Measurements from ENCODE around the gene VSIR. TPM values are rescaled to one million over a fixed set of nuclear protein-coding genes. Genes with fewer than 3 reads are reported as not detected.

Gene VSIR
- total RNA-seq, 1 experiment from 2014 or later, result 57.7 TPM

DNA sequence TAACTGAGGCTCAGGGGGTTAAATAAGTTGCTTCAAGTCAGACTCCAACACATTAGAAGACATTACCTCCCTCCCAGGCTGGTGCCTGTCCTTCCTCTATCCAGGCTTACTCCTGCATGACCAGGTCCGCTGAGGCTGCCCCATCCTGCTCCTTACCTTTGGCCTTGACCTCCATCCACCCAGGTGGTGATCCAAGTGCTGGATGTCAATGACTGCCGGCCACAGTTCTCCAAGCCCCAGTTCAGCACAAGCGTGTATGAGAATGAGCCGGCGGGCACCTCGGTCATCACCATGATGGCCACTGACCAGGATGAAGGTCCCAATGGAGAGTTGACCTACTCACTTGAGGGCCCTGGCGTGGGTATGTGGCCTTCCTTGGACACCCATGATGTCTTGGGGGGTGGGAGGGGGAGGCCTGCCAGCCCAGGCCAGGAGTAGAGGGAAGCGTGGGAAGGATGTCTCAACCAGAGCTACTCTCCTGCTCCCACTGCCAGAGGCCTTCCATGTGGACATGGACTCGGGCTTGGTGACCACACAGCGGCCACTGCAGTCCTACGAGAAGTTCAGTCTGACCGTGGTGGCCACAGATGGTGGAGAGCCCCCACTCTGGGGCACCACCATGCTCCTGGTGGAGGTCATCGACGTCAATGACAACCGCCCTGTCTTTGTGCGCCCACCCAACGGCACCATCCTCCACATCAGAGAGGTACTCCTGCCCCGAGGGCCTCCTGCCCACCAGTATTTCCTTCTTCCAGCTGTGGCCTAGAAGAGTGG is 29.6 kb upstream of the VSIR start:
- no peaks in the 10 kb centered on the region for H3K36me3 ChIP-seq (ENCODE audit: low read depth)

DNA sequence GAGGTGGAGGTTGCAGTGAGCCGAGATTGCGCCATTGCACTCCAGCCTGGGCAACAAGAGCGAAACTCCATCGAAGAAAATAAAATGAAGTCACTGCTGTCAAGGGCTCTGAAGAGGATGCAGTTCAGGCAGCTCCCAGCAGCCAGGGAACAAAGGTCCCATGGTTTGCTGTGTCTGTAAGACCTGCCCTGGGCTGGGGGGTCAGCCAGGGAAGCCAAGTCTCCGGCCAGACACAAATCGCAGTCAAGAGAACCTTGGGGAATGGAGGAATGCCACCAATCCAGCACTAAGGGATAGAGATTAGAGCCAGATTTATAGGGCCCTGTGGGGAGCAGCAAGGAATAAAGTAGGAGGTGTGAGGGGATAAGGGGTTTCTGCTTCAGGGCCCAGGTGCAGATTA is 28.9 kb upstream of the VSIR start:
- H3K9me3 ChIP-seq (ENCODE audit: insufficient read depth, low read depth), result no peaks in the 10 kb centered on the region
- H3K27me3 ChIP-seq (ENCODE audit: insufficient read depth, low read depth), result peaks cover 10% of the 10 kb centered on the region; the same call in 1 of the 2 replicates
- no peaks in the 10 kb centered on the region for H4K20me1 ChIP-seq (ENCODE audit: insufficient read depth)
- H2AFZ ChIP-seq, result no peak overlapping the region
- no peaks in the 10 kb centered on the region for H3K4me1 ChIP-seq (replicated peaks; ENCODE audit: insufficient read depth)
- no peak overlapping the region for H3K4me3 ChIP-seq
- H3K27ac ChIP-seq, result no peak overlapping the region
- no peaks in the 10 kb centered on the region for H3K79me2 ChIP-seq (ENCODE audit: low read depth)
- TF ChIP-seq, protein P1, sequence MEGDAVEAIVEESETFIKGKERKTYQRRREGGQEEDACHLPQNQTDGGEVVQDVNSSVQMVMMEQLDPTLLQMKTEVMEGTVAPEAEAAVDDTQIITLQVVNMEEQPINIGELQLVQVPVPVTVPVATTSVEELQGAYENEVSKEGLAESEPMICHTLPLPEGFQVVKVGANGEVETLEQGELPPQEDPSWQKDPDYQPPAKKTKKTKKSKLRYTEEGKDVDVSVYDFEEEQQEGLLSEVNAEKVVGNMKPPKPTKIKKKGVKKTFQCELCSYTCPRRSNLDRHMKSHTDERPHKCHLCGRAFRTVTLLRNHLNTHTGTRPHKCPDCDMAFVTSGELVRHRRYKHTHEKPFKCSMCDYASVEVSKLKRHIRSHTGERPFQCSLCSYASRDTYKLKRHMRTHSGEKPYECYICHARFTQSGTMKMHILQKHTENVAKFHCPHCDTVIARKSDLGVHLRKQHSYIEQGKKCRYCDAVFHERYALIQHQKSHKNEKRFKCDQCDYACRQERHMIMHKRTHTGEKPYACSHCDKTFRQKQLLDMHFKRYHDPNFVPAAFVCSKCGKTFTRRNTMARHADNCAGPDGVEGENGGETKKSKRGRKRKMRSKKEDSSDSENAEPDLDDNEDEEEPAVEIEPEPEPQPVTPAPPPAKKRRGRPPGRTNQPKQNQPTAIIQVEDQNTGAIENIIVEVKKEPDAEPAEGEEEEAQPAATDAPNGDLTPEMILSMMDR (conservative IDR thresholded peaks at IDR 0.05), result no peak
- no peak for TF ChIP-seq EZH2 (IDR thresholded peaks at IDR 0.05; ENCODE audit: low read depth)
- no peaks in the 10 kb centered on the region for H3F3A ChIP-seq (ENCODE audit: insufficient read depth, low read depth)
- no peaks in the 10 kb centered on the region for H3K9me2 ChIP-seq (ENCODE audit: insufficient read depth)
- no TSS peak for BruUV-seq (replicated peaks)
- CTCF ChIA-PET, result no interaction called here
- H3K36me3 ChIP-seq (ENCODE audit: low read depth), result no peaks in the 10 kb centered on the region
- POLR2A ChIA-PET (ENCODE audit: unreplicated experiment), result no interaction called here
- no peak for DNase-seq
- intact Hi-C loops (cut with micrococcal nuclease; ENCODE audit: unreplicated experiment), result no loop called here
- H3K4me2 ChIP-seq, result no peak overlapping the region

More for the DNA sequence above, 29.6 kb upstream of the VSIR start:
- intact Hi-C loops (cut with micrococcal nuclease; ENCODE audit: unreplicated experiment), result no loop called here
- H2AFZ ChIP-seq, result no peak overlapping the region
- peaks cover 9% of the 10 kb centered on the region; the same call in 1 of the 2 replicates for H3K27me3 ChIP-seq (ENCODE audit: insufficient read depth, low read depth)
- H3K79me2 ChIP-seq (ENCODE audit: low read depth), result no peaks in the 10 kb centered on the region
- H3K9me2 ChIP-seq (ENCODE audit: insufficient read depth), result no peaks in the 10 kb centered on the region
- ChIA-PET CTCF (no interaction called here), POLR2A (ENCODE audit: unreplicated experiment) (interaction anchor here (0.7 kb wide), 1 partner anchor 268 kb away, joined by 16 read pairs; no protein-coding TSS in a partner anchor)
- no peaks in the 10 kb centered on the region for H3K4me1 ChIP-seq (replicated peaks; ENCODE audit: insufficient read depth)
- no TSS peak for BruUV-seq (replicated peaks)
- no peak overlapping the region for H3K4me3 ChIP-seq
- no peaks in the 10 kb centered on the region for H3F3A ChIP-seq (ENCODE audit: insufficient read depth, low read depth)
- H3K27ac ChIP-seq, result no peak overlapping the region
- H4K20me1 ChIP-seq (ENCODE audit: insufficient read depth), result no peaks in the 10 kb centered on the region
- no peak for TF ChIP-seq EZH2 (IDR thresholded peaks at IDR 0.05; ENCODE audit: low read depth)
- TF ChIP-seq, protein P1 (conservative IDR thresholded peaks at IDR 0.05), result no peak
- H3K9me3 ChIP-seq (ENCODE audit: insufficient read depth, low read depth), result no peaks in the 10 kb centered on the region
- H3K4me2 ChIP-seq, result no peak overlapping the region
- no peak for DNase-seq

DNA sequence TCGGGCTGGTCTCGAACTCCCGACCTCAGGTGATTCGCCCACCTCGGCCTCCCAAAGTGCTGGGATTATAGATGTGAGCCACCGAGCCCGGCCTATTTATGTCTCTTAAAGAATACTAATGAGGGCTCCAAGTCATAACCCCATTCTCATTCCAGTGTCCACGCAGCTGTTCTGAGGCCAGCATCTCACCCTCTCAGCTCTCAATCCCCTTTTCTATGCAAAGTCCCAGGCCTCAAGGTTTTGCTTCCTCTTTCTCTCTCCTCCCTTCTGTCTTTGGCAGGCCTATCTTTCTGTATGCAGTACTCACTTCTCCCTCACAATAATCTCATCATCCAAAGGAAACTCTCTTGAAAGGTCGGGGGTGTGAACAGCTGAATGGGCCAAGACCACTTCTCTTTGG is 28.0 kb upstream of the VSIR start:
- no peaks in the 10 kb centered on the region for H3K9me2 ChIP-seq (ENCODE audit: insufficient read depth)
- intact Hi-C loops (cut with micrococcal nuclease; ENCODE audit: unreplicated experiment), result no loop called here
- no peak overlapping the region for H3K4me3 ChIP-seq
- ChIA-PET CTCF (interaction anchor here (0.6 kb wide), 1 partner anchor 37 kb away, joined by 3 read pairs; no protein-coding TSS in a partner anchor), POLR2A (ENCODE audit: unreplicated experiment) (no interaction called here)
- no peaks in the 10 kb centered on the region for H3K4me1 ChIP-seq (replicated peaks; ENCODE audit: insufficient read depth)
- H3K4me2 ChIP-seq, result no peak overlapping the region
- no peaks in the 10 kb centered on the region for H4K20me1 ChIP-seq (ENCODE audit: insufficient read depth)
- H3K27me3 ChIP-seq (ENCODE audit: insufficient read depth, low read depth), result peaks cover 18% of the 10 kb centered on the region; the same call in 1 of the 2 replicates
- no peak for DNase-seq
- H3K36me3 ChIP-seq (ENCODE audit: low read depth), result no peaks in the 10 kb centered on the region
- H3F3A ChIP-seq (ENCODE audit: insufficient read depth, low read depth), result no peaks in the 10 kb centered on the region
- BruUV-seq (replicated peaks), result no TSS peak
- TF ChIP-seq, protein P1 (conservative IDR thresholded peaks at IDR 0.05), result no peak
- no peak for TF ChIP-seq EZH2 (IDR thresholded peaks at IDR 0.05; ENCODE audit: low read depth)
- no peak overlapping the region for H3K27ac ChIP-seq
- no peaks in the 10 kb centered on the region for H3K9me3 ChIP-seq (ENCODE audit: insufficient read depth, low read depth)
- H3K79me2 ChIP-seq (ENCODE audit: low read depth), result no peaks in the 10 kb centered on the region
- H2AFZ ChIP-seq, result no peak overlapping the region

All from PC-9 (cell line).